OCI-LY1 (cell line): ENCODE results near the gene MAP3K7.
A peak's percentile ranks its signal among the peaks of the same experiment; 100 is the strongest.

ENCODE experiments used
- H2AFZ ChIP-seq: fragments of 200-600 bp; sonication (generic), shearing (Covaris generic); 2 replicates; pipeline ENCODE4 v1.6.0; 2014; ENCODE audit warnings: antibody characterized with exemption, mild to moderate bottlenecking, low read length
- H3F3A ChIP-seq: fragments of 200-600 bp; sonication (generic), shearing (Covaris generic); 2 replicates; pipeline ENCODE4 v1.6.0; 2014; ENCODE audit warnings: mild to moderate bottlenecking, antibody characterized with exemption, low read length, moderate library complexity; ENCODE audit not compliant: insufficient read depth
- H3K27ac ChIP-seq: fragments of 200-600 bp; sonication (generic); 2 replicates; pipeline ENCODE4 v1.5.1; 2014; ENCODE audit warnings: low read length, mixed run types, mild to moderate bottlenecking, low read depth; ENCODE audit not compliant: poor library complexity, severe bottlenecking
- H3K27me3 ChIP-seq: fragments of 200-600 bp; sonication (generic); 2 replicates; pipeline ENCODE4 v1.6.0; 2014; ENCODE audit warnings: antibody characterized with exemption, mild to moderate bottlenecking, low read length, moderate library complexity; ENCODE audit not compliant: insufficient read depth
- H3K36me3 ChIP-seq: fragments of 200-600 bp; sonication (generic); 2 replicates; pipeline ENCODE4 v1.6.1; 2014; ENCODE audit warnings: mild to moderate bottlenecking, antibody characterized with exemption, low read length, moderate library complexity, mixed read lengths; ENCODE audit not compliant: insufficient read depth
- H3K4me1 ChIP-seq: fragments of 200-600 bp; sonication (generic); 2 replicates; pipeline ENCODE4 v1.5.1; 2014; ENCODE audit warnings: mild to moderate bottlenecking, low read length, moderate library complexity; ENCODE audit not compliant: insufficient read depth, severe bottlenecking
- H3K4me2 ChIP-seq: fragments of 200-600 bp; sonication (generic), shearing (Covaris generic); 2 replicates; pipeline ENCODE4 v1.6.1; 2014; ENCODE audit warnings: low read length
- H3K4me3 ChIP-seq: fragments of 200-600 bp; sonication (generic); 2 replicates; pipeline ENCODE4 v1.5.1; 2014; ENCODE audit warnings: low read length, low read depth, mild to moderate bottlenecking, mixed read lengths; ENCODE audit not compliant: poor library complexity, severe bottlenecking
- H3K79me2 ChIP-seq: fragments of 200-600 bp; shearing (Covaris generic); 2 replicates; pipeline ENCODE4 v1.6.1; 2016; ENCODE audit warnings: mixed run types, low read length, mixed read lengths; ENCODE audit not compliant: insufficient read depth
- H3K9ac ChIP-seq: fragments of 200-600 bp; sonication (generic), shearing (Covaris generic); 2 replicates; pipeline ENCODE4 v1.6.1; 2014; ENCODE audit warnings: mild to moderate bottlenecking, low read length, mixed read lengths
- H3K9me2 ChIP-seq: fragments of 200-600 bp; sonication (generic), shearing (Covaris generic); 2 replicates; pipeline ENCODE4 v1.6.1; 2014; ENCODE audit warnings: low read depth, mild to moderate bottlenecking, low read length, mixed read lengths
- H3K9me3 ChIP-seq: fragments of 200-600 bp; shearing (Covaris generic); 2 replicates; pipeline ENCODE4 v1.6.1; 2014; ENCODE audit warnings: low read length, mixed read lengths
- H4K20me1 ChIP-seq: fragments of 200-600 bp; sonication (generic), shearing (Covaris generic); 2 replicates; pipeline ENCODE4 v1.6.0; 2016; ENCODE audit warnings: mild to moderate bottlenecking, low read length; ENCODE audit not compliant: insufficient read depth
- CTCF ChIP-seq: fragments of 200-600 bp; sonication (generic), shearing (Covaris generic); IDR thresholded peaks from 2 replicates; pipeline ENCODE4 v1.5.1; 2017; ENCODE audit warnings: mild to moderate bottlenecking, antibody characterized with exemption, low read length, moderate library complexity, mixed read lengths
- EZH2 ChIP-seq: fragments of 200-600 bp; sonication (generic), shearing (Covaris generic); IDR thresholded peaks from 2 replicates; pipeline ENCODE4 v1.8.0; 2017; ENCODE audit warnings: borderline replicate concordance, mixed run types, mild to moderate bottlenecking, antibody characterized with exemption, low read length, moderate library complexity, mixed read lengths

MAP3K7 gene

DNA sequence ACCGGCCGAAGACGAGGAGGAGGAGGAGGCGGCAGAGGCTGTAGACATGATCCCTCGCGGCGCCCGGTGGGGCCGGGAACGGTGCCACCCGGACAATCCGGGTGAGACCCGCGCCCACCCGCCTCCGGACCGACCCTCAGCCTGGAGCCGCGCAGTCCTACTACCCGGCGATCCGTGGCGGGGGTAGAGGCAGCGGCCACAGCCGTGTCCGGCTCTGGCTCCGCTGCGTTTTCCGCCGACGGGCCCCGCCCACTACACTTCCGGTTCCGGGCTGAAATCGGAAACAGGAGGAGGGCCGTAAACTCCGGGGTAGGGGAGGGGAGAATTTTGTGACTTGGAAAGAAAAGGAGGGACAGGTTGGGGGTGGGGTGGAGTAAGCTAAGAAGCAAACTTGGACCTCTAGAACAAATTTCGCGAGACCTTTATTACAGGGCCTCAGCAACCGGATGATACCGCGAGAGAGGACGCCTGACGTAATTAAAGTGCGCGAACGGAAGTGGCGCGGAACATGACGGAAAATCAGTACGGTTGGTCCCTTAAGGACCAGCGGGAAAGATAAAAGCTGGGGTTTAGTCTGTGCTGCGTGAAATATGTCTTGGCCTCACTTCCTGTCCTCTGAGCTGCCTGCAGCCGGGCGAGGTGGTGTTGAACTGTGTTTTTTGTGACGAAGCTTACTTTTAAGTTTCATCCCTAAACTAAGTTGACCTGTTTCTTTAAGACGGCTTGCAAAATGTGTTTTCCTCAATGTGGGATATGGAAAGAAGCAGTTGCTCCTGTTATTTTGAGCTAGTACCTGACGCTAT, at the start of gene MAP3K7:
Gene MAP3K7 (minus strand): TSS at position 237 of the 803 bp plus-strand sequence. CDS start 189 bp downstream, at position 48.
- Histone ChIP-seq H3K79me2 (peaks cover 43% of the 10 kb centered on the region), H3K27ac (peak within 1 kb of the TSS; percentile 86), H3K27me3 (no peaks in the 10 kb centered on the region), H3K9me2 (no peaks in the 10 kb centered on the region), H3K36me3 (no peaks in the 10 kb centered on the region), H3K4me3 (peak within 1 kb of the TSS; percentile 100), H3K4me1 (peaks cover 39% of the 10 kb centered on the region), H3K9me3 (no peaks in the 10 kb centered on the region), H3K9ac (peak within 1 kb of the TSS; percentile 89), H2AFZ (peak within 1 kb of the TSS; percentile 61), H3K4me2 (peak within 1 kb of the TSS; percentile 94), H4K20me1 (no peaks in the 10 kb centered on the region), H3F3A (no peaks in the 10 kb centered on the region)
- TF ChIP-seq CTCF (no peak), EZH2 (no peak)

- H3K27ac ChIP-seq, result no peak overlapping the region
- H3K9me2 ChIP-seq, result no peaks in the 10 kb centered on the region
- no peaks in the 10 kb centered on the region for H3F3A ChIP-seq
- no peak overlapping the region for H2AFZ ChIP-seq
- no peaks in the 10 kb centered on the region for H3K36me3 ChIP-seq
- H3K4me3 ChIP-seq, result no peak overlapping the region
- no peak overlapping the region for H3K4me2 ChIP-seq
- H3K9me3 ChIP-seq, result no peaks in the 10 kb centered on the region
- no peak for TF ChIP-seq EZH2
- TF ChIP-seq CTCF, result peak; percentile 24; the same call in 1 of the 2 replicates
- H3K9ac ChIP-seq, result no peak overlapping the region
- no peaks in the 10 kb centered on the region for H4K20me1 ChIP-seq
- H3K79me2 ChIP-seq, result no peaks in the 10 kb centered on the region
- H3K27me3 ChIP-seq, result no peaks in the 10 kb centered on the region
- no peaks in the 10 kb centered on the region for H3K4me1 ChIP-seq
Observed at GRCh38 chr6:90631046-90631445, 44.2 kb upstream of the MAP3K7 start.

- no peaks in the 10 kb centered on the region for H3K36me3 ChIP-seq
- no peaks in the 10 kb centered on the region; the same call in 1 of the 2 replicates for H3K27me3 ChIP-seq
- no peaks in the 10 kb centered on the region for H3K9me2 ChIP-seq
- H3K27ac ChIP-seq, result no peak overlapping the region
- H3K4me3 ChIP-seq, result no peak overlapping the region
- no peaks in the 10 kb centered on the region for H3F3A ChIP-seq
- no peaks in the 10 kb centered on the region for H4K20me1 ChIP-seq
- H3K4me1 ChIP-seq, result no peaks in the 10 kb centered on the region
- TF ChIP-seq CTCF, result no peak
- no peak for TF ChIP-seq EZH2
- no peaks in the 10 kb centered on the region for H3K79me2 ChIP-seq
- H3K9ac ChIP-seq, result no peak overlapping the region
- H3K9me3 ChIP-seq, result no peaks in the 10 kb centered on the region
- H3K4me2 ChIP-seq, result no peak overlapping the region
- H2AFZ ChIP-seq, result no peak overlapping the region
Observed at GRCh38 chr6:90621581-90621980, 34.7 kb upstream of the MAP3K7 start.
